NOMO-1 treated with dmso at 0.1 percent for 144 hours (cell line): ENCODE data around the gene GFOD1.

ENCODE experiments used
- DNase-seq: peaks from one replicate; lab custom pipeline; 2025; ENCODE audit not compliant: unreplicated experiment; lab: John Stamatoyannopoulos, UW

The GFOD1 gene

DNA sequence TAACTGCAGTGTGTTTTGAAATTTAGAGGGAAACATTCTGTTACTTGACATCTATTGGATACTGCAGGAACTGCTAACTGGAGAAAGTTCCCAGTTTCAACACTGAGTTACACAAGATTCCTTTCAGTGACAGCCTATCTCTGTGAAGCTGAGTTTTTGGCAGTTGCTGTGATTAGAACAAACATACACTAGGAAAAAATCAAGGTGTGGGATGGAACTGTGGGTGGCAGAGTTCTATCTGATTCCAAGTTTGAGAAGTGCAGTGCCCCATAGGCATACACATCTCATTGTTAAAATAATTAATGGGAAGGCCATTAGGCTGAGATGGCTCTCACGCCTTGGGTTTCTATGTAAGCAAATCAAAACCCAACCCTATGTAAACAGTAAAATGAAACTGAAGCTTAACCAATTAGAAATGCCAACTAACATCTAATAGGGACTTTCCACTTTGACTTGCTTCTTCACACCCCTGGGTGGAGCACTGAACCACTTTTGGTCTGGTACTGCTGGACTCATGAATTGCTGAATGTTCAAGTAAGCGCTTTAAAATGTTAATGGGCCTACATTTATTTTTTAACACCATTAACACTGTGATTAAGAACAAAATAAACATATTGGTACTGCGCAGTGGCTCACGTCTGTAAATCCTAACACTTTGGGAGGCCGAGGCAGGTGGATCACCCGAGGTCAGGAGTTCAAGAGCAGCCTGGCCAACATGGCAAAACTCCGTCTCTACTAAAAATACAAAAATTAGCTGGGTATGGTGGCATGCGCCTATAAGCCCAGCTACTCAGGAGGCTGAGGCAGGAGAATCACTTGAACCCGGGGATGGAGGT lies 103.9 kb downstream of the GFOD1 start:
- DNase-seq = no peak

DNA sequence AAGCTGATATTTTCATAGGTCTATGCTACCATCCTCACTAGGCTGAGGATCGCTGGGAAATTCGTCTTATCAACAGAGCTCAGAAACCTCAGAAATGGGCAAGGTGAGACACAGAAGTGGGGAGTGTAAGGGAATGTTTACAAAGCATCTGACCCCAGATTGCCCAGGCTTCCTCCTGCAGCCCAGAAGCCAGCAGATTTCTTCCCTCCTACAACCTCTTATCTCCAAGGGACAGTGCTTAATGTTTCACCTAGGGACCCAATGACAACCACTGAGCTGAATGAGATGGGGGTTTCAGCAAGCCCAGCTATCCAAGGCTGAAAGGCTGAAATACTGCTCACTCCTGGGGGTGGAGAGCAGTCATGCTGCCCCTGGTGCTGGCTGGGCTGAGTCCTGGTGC lies 106.6 kb downstream of the GFOD1 start:
- no peak for DNase-seq

DNA sequence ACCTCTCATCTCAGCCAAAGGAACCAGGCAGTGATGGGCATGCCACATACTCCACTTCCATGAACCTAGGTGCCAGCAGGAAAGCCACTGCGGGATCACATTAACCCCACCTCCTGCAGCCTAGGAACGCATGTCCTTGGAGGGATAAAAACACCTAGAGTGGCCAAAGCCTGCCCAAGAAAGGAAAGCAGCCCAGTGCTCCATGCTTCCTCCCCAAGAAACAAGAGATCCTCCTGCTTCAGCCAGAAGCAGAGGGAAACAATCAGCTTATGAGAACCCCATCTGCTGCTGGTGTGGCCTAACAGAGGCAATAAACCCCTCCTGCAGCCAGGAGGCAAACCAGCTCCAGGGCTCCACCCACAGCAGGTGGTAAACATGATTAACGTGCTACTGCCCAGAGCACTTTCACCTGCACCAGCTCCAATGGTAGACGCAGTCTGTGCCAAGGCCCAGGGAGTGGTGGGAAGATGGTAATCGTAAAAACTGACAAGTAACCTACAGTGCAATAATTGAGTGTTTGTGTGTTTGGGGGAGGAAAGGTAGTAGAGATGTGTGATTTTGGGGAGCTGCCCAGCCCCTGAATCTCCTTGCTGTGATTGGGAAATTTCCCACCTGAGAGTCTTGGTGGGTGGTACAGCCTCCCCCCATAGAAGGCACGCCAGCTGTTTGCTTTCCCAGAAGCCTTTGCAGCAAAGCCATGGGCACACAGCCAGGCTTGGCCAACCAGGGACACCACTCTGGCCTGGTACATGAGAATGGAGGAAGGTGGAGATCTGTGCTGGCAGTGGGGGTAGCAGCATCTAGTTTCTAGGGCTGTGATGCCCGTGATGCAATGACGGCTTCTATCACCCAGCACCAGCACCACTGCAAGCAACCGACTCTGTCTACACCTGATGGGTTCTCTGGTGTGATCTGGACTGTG lies 108.5 kb downstream of the GFOD1 start:
- DNase-seq = no peak

GRCh38 chr6:13377054-13377758 lies 110.2 kb downstream of the GFOD1 start:
- DNase-seq = no peak

DNA sequence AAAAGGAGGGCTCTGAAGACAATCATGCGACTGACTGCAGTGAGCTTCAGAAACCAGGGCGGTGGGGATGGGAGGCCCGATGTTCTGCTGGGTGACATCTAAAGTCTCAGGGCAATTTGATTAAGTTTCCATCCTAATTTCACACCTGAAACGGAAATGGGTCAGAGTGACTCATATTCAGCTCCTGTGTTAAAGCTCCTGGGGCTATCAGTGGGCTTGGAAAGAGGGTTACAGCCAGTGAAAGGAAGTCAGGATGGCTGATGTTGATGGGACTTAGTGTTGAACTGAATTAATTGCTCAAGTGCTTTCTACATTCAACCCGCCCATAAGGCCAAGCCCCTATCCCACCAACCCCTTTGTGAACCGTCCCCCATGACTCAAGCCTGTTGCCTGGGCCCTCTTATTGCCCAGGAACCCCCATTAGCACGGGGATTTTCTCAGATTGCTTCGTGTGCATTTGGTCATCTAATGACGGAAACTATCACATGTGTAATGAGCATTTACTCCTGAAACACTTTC lies 112.0 kb downstream of the GFOD1 start:
- DNase-seq = no peak

GRCh38 chr6:13373919-13374318 lies 113.5 kb downstream of the GFOD1 start:
- no peak for DNase-seq

DNA sequence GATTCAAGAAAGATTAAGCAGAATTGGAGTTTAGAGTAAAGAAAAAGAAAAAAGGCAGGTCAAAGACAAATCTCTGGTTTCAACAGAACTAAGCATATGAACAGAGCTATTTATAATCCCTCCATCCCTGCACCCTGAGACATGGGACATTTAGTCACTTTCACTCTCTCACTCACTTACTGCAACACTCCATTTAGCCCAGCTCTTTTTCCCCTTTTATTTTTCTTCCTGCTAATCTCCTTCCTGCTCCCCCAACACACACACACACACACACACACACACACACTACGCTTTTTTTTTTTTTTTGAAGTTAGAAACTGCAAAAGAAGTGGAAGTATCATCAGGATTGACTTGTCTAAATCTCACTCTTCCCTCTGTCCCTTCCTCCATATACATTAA lies 113.9 kb downstream of the GFOD1 start:
- DNase-seq = no peak

DNA sequence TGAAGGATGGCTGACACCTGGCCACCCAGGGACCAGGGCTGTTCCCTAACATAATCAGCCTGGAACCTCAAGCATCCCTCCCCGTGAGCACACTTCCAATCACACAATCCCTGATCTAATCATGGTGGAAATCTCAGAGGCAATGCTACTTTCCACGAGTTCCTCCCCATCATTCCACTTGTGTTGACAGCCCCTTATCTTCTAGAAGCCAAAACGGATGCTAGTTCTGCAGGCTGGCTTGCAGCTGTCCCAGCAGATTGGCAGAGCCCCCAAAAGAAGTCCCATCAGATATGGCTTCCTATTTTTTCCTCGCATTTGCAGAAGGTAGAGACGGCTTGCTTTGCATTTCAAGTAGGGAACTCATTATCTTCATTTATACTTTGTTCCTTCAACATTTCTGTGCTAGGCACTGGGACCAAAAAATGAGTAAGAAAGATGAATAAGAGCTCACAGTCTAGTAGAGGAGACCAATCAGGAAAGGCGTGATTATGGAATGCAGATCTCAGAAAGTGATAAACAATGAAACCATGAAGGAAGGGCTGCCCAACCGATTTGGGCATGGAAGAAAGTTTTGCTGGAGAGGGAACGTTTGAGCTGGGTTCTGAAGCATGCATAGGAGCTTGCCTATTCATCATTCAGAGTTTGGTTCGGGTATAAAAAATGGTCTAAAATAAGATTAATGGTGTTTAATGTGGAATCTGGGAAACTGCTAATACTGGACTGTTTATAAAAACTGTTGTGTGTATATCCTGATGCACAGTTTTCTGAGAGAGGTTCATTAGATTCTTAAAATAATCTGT lies 114.5 kb downstream of the GFOD1 start:
- no peak for DNase-seq

DNA sequence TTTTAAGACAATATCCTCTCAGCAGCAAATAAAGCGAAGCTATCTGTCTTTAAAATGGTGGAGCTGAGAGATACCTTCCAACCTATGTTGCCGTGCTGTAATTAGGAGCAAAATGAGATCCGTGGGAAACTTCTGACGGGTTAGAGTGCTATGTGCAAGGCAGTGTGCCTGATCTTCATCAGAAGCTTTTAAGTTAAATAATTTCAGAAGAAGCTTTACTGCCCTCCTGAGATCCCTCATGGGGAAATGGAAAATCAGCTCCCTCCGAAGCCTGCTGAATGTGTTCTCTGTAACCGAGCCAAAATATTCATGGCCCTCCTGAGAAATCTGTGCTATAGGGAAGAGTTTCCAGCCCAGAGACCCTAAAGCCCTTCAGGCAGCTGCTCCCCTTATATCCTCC lies 115.3 kb downstream of the GFOD1 start:
- DNase-seq = no peak

- no peak for DNase-seq
These were observed 115.9 kb downstream of the GFOD1 start for GRCh38 chr6:13371421-13372072.

- no peak for DNase-seq
These were observed 116.8 kb downstream of the GFOD1 start for GRCh38 chr6:13370623-13371022.

- DNase-seq = no peak
These were observed 117.8 kb downstream of the GFOD1 start for GRCh38 chr6:13369591-13369990.

DNA sequence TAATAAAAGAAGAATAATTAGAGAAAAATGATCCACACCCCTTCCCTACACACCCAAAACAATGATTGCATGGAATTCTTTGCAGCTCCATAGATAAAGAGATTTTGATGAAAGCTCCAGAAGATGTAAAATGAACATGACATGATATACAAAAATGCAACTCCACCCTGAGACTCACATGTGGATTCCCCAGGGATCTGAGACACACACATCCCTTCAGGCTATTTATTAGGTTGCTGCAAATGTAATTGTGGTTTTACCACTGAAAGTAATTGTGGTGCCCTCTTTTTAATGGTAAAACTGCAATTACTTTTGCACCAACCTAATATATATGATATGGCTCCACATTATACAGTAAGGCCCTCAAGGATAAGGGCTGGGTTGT lies 118.7 kb downstream of the GFOD1 start:
- no peak for DNase-seq

DNA sequence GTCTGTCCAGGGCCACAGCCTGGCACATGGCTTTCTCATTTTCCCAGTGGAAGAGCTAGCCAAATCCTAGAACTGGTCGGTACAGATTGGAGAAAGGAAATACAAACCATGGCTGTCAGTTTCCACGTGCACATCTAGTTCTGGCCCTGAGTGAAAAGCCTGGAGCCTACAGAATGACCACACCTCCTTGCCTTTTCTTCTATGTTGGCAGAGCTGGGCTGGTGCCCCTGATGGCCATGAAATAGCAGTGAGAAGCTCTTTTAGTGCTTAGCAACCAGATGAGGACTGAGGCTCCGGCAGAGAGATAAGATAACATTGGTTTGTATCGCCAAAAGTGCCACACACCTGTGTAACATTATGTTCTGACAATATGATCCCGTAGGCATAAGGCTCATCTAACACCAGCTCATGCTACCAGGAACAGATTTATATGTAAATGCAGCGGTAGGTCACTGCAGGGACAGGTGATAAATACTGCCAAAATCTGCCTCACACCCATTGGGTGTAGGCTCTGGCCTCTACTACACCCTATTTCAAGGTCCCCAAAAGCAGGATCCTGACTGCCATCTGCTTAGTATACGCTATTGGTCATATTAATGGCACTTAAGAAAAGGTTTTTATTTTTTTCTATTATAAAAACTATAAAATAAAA lies 119.2 kb downstream of the GFOD1 start:
- no peak for DNase-seq

DNA sequence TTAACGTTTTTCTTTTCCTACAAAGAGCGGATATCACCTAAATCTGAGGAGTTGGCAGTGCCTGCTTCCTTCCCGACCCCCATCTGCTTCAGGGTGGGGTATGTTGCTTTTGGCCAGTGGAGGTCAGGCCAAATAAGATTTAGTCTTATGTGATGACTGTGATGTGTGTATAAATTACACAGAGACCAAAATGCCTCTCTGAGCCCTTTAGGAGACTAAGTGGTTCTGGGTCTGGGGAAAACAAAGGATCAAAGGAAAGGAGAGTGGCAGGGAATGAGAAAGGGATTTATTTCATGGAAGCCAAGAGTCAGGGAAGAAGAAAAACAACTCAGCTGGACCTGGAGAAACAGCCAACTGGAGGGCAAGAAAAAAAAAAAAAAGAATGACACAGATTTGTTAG lies 120.0 kb downstream of the GFOD1 start:
- no peak for DNase-seq

- no peak for DNase-seq
These were observed 122.1 kb downstream of the GFOD1 start for GRCh38 chr6:13365320-13365719.

DNA sequence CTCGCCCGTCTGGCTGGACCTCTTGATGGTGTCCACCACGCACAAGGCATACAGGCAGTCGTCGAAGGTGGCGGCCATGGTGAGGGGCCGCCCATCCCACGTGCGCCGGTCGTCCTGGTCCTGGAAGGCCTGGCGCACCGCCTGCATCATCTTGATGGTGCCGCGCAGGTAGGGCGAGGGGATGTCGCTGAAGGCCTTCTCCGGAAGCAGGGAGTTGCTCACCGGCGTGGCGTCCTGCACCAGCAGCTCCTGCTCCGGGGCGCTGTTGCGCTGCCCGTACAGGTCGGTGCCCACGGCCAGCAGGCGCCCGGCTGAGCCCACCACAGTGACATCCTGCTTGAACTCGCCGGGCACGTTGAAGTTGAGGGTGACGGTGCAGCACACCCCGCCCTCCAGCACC lies 122.6 kb downstream of the GFOD1 start:
- no peak for DNase-seq

DNA sequence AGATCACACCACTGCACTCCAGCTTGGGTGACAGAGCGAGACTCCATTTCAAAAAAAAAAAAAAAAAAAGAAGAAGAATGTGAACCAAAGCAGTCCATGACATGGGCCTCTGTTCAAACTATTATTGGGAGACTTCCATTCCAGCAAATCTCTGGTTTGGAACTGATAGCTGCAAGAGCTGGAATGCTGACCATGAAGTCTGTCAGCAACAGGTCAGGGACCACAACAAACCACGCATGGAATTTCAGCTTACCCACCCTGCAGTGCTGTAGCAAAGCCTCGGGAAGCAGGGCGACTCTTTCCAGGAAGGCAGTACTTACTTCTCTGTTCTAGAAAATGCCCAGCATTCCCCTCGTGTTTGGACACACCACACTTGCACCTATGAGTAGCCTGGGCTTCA lies 125.0 kb downstream of the GFOD1 start:
- DNase-seq = no peak
